Measurements from ENCODE around the gene HDAC6. TPM values are rescaled to one million over a fixed set of nuclear protein-coding genes. Genes with fewer than 3 reads are reported as not detected.
"Not testable (repeated sequence)": the region's sequence is repeated elsewhere in the genome, so short reads cannot be mapped to it uniquely, and the experiment has no call there.

Gene HDAC6
- total RNA-seq, 1 donor from 2014 or later = 87.3 TPM

GRCh38 chrX:48823053-48823452 lies 21.2 kb downstream of the HDAC6 start:
- intact Hi-C loops (cut with micrococcal nuclease) = no loop called here

DNA sequence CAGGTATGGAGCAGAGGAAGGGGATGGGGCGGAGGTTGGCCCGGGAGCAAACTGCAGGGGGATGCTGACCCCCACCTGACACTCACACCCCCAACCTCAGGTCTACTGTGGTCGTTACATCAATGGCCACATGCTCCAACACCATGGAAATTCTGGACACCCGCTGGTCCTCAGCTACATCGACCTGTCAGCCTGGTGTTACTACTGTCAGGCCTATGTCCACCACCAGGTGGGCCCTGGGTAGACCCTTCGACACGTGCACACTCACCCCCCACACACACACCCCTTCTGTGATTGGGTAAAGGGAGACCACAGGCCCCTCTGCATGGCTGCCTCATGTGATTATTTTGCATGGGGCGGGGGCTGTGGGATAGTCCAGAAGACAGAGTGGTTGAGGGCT lies 22.2 kb downstream of the HDAC6 start:
- intact Hi-C loops (cut with micrococcal nuclease) = no loop called here

GRCh38 chrX:48826135-48826875 lies 24.4 kb downstream of the HDAC6 start, which contains the start of gene ERAS:
TSS of gene ERAS (plus strand) at chrX:48826513. CDS start at chrX:48829124, 2,611 bp downstream.
- intact Hi-C loops (cut with micrococcal nuclease) = no loop called here

DNA sequence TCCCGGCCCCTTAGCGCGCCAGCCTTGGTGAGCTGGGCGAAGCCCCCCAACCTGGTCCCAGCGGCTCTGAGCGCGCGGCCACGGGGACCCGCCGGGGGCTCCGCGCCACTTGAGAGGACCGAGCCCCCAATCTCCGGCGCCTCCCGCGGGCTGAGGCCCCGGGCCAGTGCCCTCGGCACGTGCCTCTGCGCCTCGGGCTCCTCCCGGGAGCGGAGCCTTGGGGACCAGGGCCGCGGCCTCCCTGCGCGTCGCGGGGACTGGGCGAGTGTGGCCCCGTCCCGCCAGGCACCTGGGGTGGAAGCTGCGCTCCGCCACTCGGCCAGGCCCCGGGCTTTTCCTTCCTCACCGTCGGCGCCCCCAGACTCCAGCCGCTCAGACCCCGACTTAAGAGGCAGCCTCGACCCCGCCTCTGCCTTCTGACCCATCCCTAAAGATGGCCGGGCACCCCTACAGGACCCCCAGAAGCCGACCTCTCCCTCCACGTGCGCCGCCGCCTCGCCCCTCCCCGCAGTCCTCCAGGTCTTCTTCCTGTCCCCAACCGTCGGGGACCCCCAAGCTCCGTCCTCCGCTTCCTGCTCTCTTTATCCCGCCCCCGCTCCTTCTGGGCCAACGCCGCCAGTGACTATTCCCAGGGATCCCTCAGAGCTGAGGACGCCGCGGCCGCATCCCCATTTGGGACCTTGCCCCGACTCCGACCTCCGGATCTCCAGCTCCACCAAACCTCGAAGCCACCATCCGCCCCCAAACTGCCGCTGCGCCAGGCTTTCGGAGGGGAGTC lies 25.2 kb downstream of the HDAC6 start:
- intact Hi-C loops (cut with micrococcal nuclease) = no loop called here

GRCh38 chrX:48827654-48827968 lies 25.7 kb downstream of the HDAC6 start:
- intact Hi-C loops (cut with micrococcal nuclease) = no loop called here

DNA sequence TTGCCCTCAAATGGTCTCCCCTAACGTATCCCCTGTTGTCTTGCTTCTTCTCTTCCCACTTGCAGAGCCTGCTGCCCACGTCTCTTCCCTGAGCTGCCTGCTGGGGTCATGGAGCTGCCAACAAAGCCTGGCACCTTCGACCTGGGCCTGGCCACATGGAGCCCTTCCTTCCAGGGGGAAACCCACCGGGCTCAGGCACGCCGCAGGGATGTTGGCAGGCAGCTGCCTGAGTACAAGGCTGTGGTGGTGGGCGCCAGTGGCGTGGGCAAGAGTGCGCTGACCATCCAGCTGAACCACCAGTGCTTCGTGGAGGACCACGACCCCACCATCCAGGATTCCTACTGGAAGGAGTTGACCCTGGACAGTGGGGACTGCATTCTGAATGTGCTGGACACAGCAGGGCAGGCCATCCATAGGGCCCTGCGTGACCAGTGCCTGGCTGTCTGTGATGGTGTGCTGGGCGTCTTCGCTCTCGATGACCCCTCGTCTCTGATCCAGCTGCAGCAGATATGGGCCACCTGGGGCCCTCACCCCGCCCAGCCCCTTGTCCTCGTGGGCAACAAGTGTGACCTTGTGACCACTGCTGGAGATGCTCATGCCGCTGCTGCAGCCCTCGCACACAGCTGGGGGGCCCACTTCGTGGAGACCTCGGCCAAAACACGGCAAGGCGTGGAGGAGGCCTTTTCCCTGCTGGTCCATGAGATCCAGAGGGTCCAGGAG lies 27.3 kb downstream of the HDAC6 start:
- intact Hi-C loops (cut with micrococcal nuclease) = no loop called here

- intact Hi-C loops (cut with micrococcal nuclease) = loop anchor here (5.0 kb wide), 1 partner anchor 184 kb away; no protein-coding TSS in a partner anchor
Measured at GRCh38 chrX:48831136-48831908, 29.5 kb downstream of the HDAC6 start.

- intact Hi-C loops (cut with micrococcal nuclease) = loop anchor here (5.0 kb wide), 1 partner anchor 185 kb away; no protein-coding TSS in a partner anchor
Measured at GRCh38 chrX:48831909-48832291, 30.0 kb downstream of the HDAC6 start.

- intact Hi-C loops (cut with micrococcal nuclease) = loop anchor here (5.0 kb wide), 1 partner anchor 186 kb away; no protein-coding TSS in a partner anchor
Measured at GRCh38 chrX:48833542-48834138, 31.8 kb downstream of the HDAC6 start.

GRCh38 chrX:48834383-48834709 lies 32.5 kb downstream of the HDAC6 start:
- intact Hi-C loops (cut with micrococcal nuclease) = loop anchor here (5.0 kb wide), 1 partner anchor 187 kb away; no protein-coding TSS in a partner anchor

- intact Hi-C loops (cut with micrococcal nuclease) = no loop called here
Measured at GRCh38 chrX:48835524-48836329, 33.9 kb downstream of the HDAC6 start, which contains the start of gene PCSK1N. TSS of gene PCSK1N (minus strand) at chrX:48835610. CDS start at chrX:48835532, 78 bp downstream.

- intact Hi-C loops (cut with micrococcal nuclease) = no loop called here
Measured at GRCh38 chrX:48839686-48840085, 37.8 kb downstream of the HDAC6 start.

DNA sequence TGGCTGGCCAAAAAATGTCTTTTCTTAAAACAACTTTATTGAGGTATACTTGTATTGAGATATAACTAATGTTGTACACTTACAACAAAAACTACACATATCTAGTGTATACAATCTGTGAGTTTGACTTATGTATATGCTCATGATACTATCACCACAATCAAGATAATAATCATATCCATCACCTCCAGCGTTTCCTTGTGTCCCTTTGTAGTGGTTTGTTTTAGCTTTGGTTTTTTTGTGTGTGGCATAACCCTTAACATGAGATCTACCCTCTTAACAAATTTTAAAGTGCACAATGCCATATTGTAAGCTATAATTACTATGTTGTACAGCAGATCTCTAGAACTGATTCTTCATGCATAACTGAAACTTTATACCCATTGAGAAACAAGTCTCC lies 47.0 kb downstream of the HDAC6 start:
- intact Hi-C loops (cut with micrococcal nuclease) = no loop called here

- intact Hi-C loops (cut with micrococcal nuclease) = no loop called here
Measured at GRCh38 chrX:48852857-48853256, 51.0 kb downstream of the HDAC6 start.

GRCh38 chrX:48853494-48853893 lies 51.6 kb downstream of the HDAC6 start:
- intact Hi-C loops (cut with micrococcal nuclease) = not testable (repeated sequence)

- intact Hi-C loops (cut with micrococcal nuclease) = not testable (repeated sequence)
Measured at GRCh38 chrX:48854121-48854804, 52.4 kb downstream of the HDAC6 start.

DNA sequence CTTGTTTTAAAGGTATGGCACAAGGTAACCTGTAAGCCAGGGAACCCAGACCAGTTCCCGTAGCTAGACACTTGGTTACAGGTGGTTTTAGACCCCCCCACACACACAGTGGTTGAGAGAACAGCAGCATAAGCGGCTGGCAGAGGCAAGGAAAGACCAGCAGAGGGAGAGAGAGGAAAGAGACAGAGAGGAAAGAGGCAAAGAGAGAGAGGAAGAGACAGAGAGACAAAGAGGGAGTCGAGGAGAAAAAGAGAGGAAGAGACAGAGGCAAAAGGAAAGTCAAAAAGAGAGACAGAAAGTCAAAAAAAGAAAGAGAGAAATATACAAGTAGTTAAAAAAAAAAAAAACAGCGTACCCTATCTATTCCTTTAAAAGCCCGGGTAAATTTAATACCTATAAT lies 53.0 kb downstream of the HDAC6 start:
- intact Hi-C loops (cut with micrococcal nuclease) = loop anchor here (1.0 kb wide), 1 partner anchor 90 kb away; no protein-coding TSS in a partner anchor

- intact Hi-C loops (cut with micrococcal nuclease) = no loop called here
Measured at GRCh38 chrX:48864210-48864609, 62.3 kb downstream of the HDAC6 start.

- intact Hi-C loops (cut with micrococcal nuclease) = not testable (repeated sequence)
Measured at GRCh38 chrX:48872017-48872416, 70.2 kb downstream of the HDAC6 start.
